Fibroblast of villous mesenchyme (primary cell): ENCODE data around the gene FAM13C. TPM values are rescaled to one million over a fixed set of nuclear protein-coding genes. Genes with fewer than 3 reads are reported as not detected.

Source experiments
- DNase-seq: peaks from one replicate; pipeline ENCODE4 v3.0.0-alpha.2; 2010; ENCODE audit warnings: low read depth
- H3K4me3 ChIP-seq: 2 replicates; pipeline ENCODE4 v1.5.1; 2011; ENCODE audit warnings: low read depth, mild to moderate bottlenecking, low read length
- total RNA-seq: library from RNA; depleted of rRNA; stranded (reverse); fragments of >200 nt; gene quantifications from 2 replicates; pipeline ENCODE4 v1.2.3, GENCODE V29; 2012
- TF ChIP-seq, protein P1 (sequence below): IDR thresholded peaks from 2 replicates; pipeline ENCODE4 v1.5.1; 2012; ENCODE audit warnings: low read depth, mild to moderate bottlenecking, low read length; ENCODE audit not compliant: insufficient read depth

FAM13C gene
- total RNA-seq, 1 donor = 0.43 TPM

DNA sequence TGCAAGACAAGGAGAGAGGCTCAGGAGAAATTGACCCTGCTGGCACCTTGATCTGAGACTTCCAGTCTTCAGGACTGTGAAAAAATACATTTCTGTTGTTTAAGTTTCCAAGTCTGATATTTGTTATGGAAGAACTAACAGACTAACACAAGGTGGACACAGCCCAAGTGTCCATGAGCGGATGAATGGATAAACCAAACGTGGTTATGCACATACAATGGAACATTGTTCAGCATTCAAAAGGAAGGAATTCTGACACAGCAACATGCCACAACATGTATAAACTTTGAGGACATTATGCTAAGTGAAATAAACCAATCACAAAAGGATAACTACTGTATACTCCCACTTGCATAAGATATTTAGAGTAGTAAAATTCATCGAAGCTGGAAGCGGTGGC is 76.5 kb downstream of the FAM13C start:
- DNase-seq = no peak
- TF ChIP-seq, protein P1, sequence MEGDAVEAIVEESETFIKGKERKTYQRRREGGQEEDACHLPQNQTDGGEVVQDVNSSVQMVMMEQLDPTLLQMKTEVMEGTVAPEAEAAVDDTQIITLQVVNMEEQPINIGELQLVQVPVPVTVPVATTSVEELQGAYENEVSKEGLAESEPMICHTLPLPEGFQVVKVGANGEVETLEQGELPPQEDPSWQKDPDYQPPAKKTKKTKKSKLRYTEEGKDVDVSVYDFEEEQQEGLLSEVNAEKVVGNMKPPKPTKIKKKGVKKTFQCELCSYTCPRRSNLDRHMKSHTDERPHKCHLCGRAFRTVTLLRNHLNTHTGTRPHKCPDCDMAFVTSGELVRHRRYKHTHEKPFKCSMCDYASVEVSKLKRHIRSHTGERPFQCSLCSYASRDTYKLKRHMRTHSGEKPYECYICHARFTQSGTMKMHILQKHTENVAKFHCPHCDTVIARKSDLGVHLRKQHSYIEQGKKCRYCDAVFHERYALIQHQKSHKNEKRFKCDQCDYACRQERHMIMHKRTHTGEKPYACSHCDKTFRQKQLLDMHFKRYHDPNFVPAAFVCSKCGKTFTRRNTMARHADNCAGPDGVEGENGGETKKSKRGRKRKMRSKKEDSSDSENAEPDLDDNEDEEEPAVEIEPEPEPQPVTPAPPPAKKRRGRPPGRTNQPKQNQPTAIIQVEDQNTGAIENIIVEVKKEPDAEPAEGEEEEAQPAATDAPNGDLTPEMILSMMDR = no peak
- no peak overlapping the region for H3K4me3 ChIP-seq

DNA sequence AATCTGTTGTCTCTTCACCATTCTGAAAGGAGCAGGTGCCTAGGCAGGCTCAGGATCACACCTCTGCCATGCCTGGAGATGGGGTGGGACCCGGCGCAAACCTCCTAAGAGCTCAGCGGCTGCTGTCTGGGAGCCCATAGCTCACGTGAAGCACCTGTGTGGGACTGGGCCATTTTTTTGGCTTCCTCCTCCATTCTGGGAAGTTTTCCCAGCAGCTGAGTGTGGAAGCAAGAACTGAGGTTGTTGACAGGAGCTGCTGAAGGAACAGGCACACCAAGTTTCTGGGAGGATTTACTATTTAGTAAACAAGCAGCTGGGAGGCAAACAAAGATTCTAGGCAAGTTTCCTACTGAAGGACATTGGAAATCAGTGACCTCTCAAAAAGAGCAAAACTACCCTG is 77.3 kb downstream of the FAM13C start:
- no peak overlapping the region for H3K4me3 ChIP-seq
- DNase-seq = no peak
- TF ChIP-seq, protein P1 = no peak

DNA sequence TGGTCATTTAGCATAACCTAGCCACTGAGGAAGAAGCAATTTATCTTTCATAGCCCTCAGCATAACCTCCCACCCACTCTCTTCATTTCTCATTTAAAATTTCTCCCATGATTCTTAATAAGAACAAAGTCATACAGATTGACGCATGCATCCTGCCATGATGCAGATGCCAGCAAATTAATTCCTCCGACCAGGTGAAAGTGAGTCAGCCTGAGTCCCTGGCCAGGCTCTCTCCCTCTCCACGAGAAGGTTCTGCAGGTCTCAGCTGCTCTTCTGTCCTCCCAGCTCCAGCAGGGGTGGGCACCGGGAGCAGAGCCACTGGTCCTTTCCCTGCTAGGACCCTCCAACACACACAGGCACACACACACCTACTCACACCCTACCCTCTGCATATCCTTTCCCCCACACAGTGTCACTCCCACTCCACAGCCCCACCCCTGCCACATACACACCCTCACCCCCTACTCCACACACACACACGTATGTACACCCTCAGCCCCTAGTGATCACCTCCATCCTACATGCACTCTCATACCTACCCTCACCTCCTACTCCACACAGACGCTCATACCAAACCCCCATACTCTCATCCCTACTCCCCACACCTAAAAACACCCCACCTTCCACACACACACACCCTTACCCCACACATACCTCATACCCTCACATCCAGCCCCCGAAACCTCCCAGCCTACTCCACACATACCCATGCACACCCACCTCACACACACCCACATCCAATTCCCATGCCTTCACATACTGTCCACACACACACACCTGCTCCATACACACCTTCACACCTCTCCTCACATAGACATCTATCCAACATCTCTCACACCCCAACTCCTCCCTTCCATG is 78.0 kb downstream of the FAM13C start:
- DNase-seq = no peak
- H3K4me3 ChIP-seq = no peak overlapping the region
- TF ChIP-seq, protein P1 = no peak

DNA sequence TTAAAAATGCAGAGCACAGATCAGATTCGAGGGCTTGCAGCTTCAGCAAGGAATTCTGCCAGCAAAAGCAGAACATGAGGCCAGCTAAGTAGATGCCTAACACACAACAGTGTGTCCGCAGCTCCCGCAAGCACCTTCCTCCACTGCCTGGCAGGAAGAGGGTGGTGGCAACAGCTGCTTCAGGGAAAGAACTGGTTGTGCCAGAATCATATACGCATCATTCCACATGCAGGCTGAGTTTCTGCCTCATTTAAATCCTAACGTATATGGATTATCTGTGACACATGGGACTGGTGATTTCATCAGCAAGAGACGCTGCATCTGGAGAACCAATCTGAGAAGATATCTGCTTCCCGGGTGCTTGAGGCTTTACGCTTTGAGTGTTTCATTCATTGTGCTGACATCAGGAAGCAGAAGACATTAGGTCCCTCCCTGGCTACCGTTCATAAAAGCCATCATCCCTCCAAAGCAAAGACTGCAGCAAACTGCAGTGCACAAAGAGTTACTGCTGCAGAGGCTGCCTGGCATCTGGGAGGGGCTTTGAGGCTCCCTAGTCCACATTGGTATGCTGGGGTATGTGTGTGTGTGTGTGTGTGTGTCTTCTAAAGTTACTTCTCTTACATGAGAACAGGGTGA is 78.8 kb downstream of the FAM13C start:
- TF ChIP-seq, protein P1 = no peak
- no peak overlapping the region for H3K4me3 ChIP-seq
- DNase-seq = no peak

DNA sequence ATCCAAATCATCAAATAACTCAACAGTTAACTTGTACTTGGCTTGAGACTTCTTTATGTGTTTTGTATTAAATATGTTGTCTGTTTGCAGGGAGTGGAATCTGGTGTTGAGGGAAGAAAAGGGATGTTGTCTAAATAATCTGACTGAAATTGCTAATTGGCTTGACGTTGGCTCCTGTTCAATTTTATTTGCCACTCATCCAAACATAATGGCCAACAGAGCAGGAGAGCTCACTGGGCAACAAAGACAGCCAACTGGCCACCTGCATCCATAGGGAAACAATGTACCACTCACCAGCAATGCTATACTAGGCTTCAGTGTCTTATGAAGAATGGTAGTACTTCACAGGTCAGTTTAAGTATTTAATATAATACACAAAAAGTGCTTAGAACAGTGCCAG is 80.5 kb downstream of the FAM13C start:
- no peak for DNase-seq
- TF ChIP-seq, protein P1 = no peak
- H3K4me3 ChIP-seq = no peak overlapping the region

DNA sequence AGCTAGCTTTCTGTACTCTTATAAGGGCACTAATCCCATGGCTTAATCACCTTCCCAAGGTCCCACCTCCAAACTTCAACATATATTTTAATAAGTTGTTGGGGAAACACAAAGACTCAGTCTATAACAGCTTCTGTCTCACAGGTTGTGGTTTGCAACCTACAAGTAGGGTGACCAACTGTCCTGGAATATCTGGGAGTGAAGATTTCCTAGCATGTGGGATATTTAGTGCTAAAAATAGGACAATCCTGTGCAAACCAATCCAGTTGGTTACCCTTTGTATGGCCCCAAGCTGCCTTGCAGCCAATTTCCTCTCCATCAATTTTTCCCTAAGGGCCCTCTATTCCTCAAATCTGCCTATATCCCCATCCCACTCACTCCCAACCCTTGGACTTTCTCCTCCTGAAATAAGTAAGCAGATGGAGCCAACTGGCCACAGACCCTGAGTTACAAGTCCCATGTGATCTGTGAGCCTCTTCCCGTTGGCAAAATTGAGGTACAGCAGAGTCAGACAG is 82.3 kb downstream of the FAM13C start:
- H3K4me3 ChIP-seq = no peak overlapping the region
- DNase-seq = no peak
- TF ChIP-seq, protein P1 = no peak
